ENCODE measurements around the gene HACD2. TPM values are rescaled to one million over a fixed set of nuclear protein-coding genes. Genes with fewer than 3 reads are reported as not detected.
A peak's percentile ranks its signal among the peaks of the same experiment; 100 is the strongest.

HACD2 gene
- total RNA-seq, 1 experiment from 2014 or later, result 30.5 TPM

DNA sequence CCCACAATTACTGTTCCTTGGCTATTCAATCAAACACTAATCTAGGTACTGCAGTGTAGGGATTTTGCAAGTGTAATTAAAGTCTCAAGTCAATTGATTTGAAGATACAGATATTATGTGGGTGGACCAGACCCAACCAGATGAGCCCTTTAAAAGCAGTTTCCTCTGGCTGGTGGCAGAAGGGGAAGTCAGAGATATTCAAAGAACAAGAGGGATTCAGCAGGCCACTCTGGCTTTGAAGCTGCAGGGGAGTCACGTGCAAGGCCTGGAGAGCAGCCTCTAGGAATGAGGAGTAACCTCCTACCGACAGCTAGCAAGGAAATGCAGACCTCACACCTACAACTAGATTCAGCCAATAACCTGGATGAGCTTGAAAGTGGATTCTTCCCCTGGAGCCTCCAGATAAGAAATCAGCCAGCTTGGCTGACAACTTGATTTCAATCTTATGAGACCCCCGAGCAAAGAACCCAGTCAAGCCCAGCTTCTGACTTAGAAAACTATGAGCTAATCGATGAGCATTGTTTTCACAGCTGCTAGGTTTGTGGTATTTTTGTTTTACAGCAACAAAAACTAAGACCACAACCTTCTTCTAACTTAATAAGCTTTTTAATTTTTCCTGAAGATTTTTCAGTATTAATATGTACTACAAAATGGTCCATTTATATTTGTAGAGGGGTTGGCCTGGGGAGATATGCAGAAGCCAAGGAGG lies 13.4 kb downstream of the HACD2 start:
- DNase-seq (ENCODE audit: low spot score), result no peak

- DNase-seq (ENCODE audit: low spot score), result no peak
These were observed 16.0 kb downstream of the HACD2 start for GRCh38 chr3:123568875-123569274.

DNA sequence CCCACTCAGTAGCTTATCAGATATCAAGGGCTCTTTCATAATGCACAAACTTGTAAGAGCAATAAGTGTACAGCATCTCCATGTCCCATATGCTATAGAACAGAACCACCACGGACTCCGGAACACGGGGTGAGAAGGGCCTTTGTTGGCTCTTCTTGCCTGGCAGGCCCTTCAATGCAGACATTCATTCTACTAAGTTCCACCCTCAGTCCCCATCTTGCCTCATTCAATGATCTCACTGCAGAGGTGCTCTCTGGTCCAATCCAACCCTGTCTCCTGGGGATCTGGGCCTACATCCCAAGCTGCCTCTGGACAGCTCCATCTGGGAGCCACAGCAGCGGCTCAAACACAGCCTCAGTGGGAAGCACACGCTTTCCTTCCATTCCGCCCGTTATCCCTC lies 16.8 kb downstream of the HACD2 start:
- no peak for DNase-seq (ENCODE audit: low spot score)

- no peak for DNase-seq (ENCODE audit: low spot score)
These were observed 20.8 kb downstream of the HACD2 start for GRCh38 chr3:123564056-123564455.

DNA sequence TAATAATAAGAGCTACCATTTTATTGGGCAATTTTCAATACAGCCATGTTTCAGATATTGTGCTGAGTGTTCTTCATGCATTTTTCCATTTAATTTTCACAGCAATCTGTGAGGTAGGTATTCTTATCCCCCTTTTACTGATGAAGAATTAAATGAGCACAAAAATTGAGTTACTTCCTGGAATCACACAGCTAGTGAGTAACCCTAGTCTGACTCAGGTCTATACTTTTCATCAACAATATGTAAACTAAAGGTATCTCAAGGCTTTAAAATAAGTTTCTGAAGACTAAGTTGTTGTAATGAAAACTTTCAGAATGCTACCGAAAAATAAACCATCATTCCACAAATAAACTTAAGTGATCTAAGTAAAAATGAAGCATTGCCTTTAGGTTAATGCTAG lies 22.3 kb downstream of the HACD2 start:
- no peak for DNase-seq (ENCODE audit: low spot score)

DNA sequence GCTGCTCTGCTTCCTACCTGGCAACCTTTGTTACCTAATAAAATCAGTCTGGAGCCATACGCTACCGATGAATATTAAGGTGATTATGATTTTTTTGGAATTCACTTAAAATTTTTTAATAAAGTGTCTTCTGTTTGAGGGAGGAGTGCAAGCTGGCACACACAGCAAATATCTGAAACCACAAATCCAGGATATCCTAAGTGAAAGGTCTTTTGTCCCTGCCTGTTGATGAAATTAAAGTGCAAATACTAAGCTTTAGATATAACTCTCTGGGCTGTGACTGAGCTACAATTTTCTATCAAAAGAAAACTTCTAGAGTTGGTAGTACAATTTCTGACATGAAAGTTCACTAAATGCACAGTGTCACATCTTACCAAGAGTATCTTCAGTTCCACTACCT lies 23.7 kb downstream of the HACD2 start:
- no peak for DNase-seq (ENCODE audit: low spot score)

DNA sequence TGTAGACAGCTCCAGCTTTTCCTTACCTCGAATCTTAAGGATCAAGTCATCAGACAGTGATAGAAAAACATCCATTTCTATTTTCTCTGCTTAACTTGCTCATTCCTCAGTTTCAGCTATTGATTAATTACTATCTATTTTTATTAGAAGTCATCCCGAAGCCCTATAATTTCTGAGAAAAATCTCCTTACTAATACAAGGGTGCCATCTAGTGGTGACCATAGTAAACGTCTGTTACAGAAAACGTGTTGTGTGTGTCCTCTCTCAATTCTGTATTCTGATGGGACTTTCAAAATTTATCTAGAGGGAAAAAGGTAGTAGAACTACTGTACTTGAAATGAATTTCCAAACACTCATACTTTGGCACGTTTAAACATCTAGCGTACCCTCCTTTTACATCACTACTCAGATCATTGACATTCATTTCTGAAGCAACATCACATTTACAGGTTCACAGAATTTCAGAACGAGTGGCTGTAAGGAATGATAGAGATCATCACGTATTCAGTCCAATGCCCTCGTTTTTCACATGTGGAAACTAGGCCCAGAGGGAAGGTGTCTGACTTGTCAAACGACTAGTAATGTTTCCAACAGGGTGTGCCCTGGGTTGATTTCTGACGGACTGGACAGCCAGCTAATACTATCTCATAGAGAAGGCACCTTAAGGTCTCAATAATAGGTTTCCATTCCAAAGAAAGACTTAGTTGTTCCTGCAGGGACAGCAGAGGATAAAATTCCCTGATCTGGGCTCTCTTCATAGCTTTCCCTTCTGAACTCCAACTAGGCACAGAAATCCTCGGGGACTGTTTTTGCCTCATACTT lies 25.6 kb downstream of the HACD2 start:
- DNase-seq (ENCODE audit: low spot score), result peak; percentile 32

DNA sequence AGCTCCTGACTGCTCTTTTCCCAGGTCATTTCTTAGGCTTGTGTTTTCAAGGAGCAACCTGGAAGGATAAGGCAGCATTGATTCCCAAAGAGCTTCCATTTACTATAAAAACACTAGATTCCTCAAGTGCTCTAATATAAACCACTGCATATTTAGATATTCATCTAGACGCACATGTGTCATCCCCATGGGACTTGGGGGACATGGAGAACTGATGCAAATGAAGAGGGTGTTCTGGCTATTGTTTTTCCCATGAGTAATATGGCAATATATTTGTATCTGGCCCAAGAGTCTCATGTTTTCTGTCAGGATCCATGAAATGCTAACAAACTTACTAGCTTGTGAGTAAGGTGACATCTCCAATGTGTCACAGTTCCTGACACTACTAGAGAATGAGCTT lies 31.3 kb downstream of the HACD2 start:
- no peak for DNase-seq (ENCODE audit: low spot score)

- no peak for DNase-seq (ENCODE audit: low spot score)
These were observed 32.1 kb downstream of the HACD2 start for GRCh38 chr3:123552768-123553167.

GRCh38 chr3:123552095-123552714 lies 32.6 kb downstream of the HACD2 start:
- DNase-seq (ENCODE audit: low spot score), result peak; percentile 21

- DNase-seq (ENCODE audit: low spot score), result no peak
These were observed 36.9 kb downstream of the HACD2 start for GRCh38 chr3:123547881-123548519.

DNA sequence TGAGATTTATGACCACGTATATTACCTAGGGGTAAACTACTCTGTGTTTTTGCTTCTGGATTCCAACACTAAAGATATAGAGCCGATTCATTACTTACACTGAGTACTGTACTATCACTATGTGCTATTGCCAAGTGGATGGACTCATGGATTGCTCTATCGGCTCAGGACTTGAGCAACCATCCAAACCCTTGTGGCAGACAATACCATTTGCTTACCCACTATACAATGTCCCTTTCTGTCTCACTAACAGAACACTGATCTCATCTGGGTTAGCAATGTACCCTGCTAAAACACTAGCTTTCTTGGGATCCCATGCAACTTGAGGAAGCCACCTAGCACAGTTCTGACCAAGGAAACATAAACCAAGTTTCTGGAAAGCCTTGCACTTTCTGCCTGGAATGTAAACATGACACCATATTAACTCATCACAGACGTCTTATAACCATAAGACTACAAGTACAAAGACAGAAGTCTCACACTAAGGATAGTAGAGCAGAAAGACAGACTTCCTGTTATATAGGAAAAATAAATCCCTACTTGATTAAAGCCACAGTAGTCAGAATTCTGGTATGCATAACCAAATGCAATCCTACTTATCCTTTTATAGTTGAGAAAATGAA lies 38.6 kb downstream of the HACD2 start:
- DNase-seq (ENCODE audit: low spot score), result no peak

- no peak for DNase-seq (ENCODE audit: low spot score)
These were observed 40.9 kb downstream of the HACD2 start for GRCh38 chr3:123543950-123544349.

GRCh38 chr3:123540285-123540684 lies 44.6 kb downstream of the HACD2 start:
- no peak for DNase-seq (ENCODE audit: low spot score)

DNA sequence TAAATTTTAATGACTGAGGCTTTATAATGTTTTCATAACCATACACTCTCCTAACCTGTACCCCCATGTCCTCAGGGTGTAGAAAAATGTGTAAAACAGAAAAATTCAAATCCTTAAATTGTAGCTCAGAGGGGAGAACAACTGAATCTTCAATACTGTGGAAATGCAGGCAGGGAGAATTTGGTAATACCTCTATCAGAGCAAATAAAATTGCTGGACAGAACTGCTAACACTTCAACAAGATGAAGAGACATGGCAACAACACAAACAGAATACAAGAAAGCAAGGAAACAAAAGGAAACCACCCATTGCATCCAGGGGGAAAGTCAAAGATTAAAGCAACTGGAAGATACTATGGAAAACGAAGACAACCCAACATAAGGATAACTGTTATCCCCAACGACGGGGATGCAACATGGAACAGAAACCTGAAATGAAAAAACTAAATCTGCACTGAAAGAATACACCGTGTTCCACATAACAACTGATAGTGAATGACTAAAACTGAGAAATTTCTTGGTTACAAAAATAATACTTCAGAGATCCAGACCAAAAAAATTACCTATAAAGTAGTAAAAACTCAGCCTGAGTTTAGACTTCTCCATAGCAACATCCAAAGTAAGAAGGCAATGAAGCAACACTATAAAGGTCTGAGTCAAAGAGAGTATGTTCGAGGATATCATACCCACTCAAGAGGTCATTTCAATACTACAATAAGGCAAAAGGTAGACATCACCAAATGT lies 48.5 kb downstream of the HACD2 start:
- DNase-seq (ENCODE audit: low spot score), result no peak

GRCh38 chr3:123535580-123535979 lies 49.3 kb downstream of the HACD2 start:
- no peak for DNase-seq (ENCODE audit: low spot score)

DNA sequence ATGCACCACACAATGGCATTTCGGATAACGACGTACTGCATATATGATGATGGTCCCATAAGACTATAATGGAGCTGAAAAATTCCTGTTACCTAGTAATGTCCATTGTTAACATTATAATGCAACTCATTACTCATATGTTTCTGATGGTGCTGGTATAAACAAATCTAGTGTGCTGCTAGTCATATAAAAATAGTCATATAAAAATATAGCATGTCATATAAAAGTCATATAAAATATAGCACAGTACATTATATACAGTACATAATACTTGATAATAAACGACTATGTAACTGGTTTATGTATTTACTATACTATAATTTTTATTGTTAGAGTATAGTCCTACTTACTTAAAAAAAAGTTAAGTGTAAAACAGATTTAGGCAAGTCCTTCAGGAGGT lies 50.6 kb downstream of the HACD2 start:
- no peak for DNase-seq (ENCODE audit: low spot score)

GRCh38 chr3:123533554-123534159 lies 51.2 kb downstream of the HACD2 start:
- DNase-seq (ENCODE audit: low spot score), result no peak

- DNase-seq (ENCODE audit: low spot score), result no peak
These were observed 56.7 kb downstream of the HACD2 start for GRCh38 chr3:123528130-123528529.

DNA sequence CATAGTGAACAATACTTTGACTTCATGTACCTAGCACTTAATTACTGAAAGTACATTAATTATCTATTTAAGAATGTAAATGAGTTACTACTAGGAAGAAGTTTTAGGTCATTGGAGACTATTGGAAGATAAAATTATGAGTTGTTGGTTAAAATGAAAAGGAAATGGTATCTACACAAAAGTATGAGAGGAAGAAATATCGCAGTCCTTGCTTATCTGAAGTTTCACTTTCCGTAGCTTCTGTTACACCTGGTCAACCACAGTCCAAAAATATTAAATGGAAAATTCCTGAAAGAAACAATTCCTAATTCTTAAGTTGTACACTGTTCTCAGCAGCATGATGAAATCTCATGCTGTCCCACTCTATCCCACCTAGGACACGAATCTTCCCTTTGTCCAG lies 57.8 kb downstream of the HACD2 start:
- no peak for DNase-seq (ENCODE audit: low spot score)

DNA sequence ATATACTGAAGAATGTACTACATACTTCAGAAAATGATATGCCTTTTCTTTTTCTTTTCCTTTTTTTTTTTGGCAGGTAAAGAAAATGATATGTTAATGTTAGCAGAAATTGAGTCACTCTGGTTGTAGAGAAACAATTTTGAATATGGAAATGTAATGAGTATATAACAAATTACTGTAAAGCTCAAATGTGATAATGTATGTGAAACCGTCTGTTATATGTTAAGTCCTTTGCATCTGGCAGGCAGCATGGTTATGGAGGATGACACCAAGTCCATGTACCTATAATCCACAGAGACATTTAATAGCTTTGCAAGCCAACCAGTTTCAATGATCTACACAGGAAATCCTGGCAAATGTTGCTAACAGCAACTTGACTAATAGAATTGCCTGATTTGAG lies 58.4 kb downstream of the HACD2 start:
- no peak for DNase-seq (ENCODE audit: low spot score)

All from H4 (cell line).